RCC 7860 (cell line): ENCODE results near the gene PDZD8.
A peak's percentile ranks its signal among the peaks of the same experiment; 100 is the strongest.

ENCODE experiments used
- DNase-seq: peaks from one replicate; pipeline ENCODE4 v3.0.0-alpha.2; 2015; ENCODE audit warnings: low spot score
- FAIRE-seq: peaks from 2 replicates; lab custom pipeline; 2012; peaks lifted over from hg19 to GRCh38; lab: Jason Lieb, UNC

PDZD8 gene

GRCh38 chr10:117375360-117376178 lies at the start of gene PDZD8:
TSS of gene PDZD8 (minus strand) at chr10:117375440. CDS start at chr10:117375227, 213 bp downstream.
- peak; percentile 84 for DNase-seq
- no peak for FAIRE-seq

GRCh38 chr10:117424171-117424570 lies 48.9 kb upstream of the PDZD8 start:
- FAIRE-seq = no peak
- no peak for DNase-seq

GRCh38 chr10:117421985-117422384 lies 46.7 kb upstream of the PDZD8 start:
- FAIRE-seq = no peak
- DNase-seq = no peak

- no peak for DNase-seq
- no peak for FAIRE-seq
Observed at GRCh38 chr10:117420768-117421167, 45.5 kb upstream of the PDZD8 start.

GRCh38 chr10:117419921-117420320 lies 44.7 kb upstream of the PDZD8 start:
- DNase-seq = no peak
- FAIRE-seq = no peak

- FAIRE-seq (no peak), DNase-seq (no peak)
Observed at GRCh38 chr10:117419159-117419558, 43.9 kb upstream of the PDZD8 start.

GRCh38 chr10:117418121-117418520 lies 42.9 kb upstream of the PDZD8 start:
- DNase-seq (no peak), FAIRE-seq (no peak)

GRCh38 chr10:117417196-117417595 lies 42.0 kb upstream of the PDZD8 start:
- DNase-seq (no peak), FAIRE-seq (no peak)

- FAIRE-seq (peak; percentile 80), DNase-seq (peak; percentile 81)
Observed at GRCh38 chr10:117413928-117414618, 38.8 kb upstream of the PDZD8 start.

- DNase-seq (no peak), FAIRE-seq (no peak)
Observed at GRCh38 chr10:117412469-117413010, 37.3 kb upstream of the PDZD8 start.

GRCh38 chr10:117411479-117412399 lies 36.5 kb upstream of the PDZD8 start:
- DNase-seq (no peak), FAIRE-seq (no peak)

- FAIRE-seq (no peak), DNase-seq (no peak)
Observed at GRCh38 chr10:117410557-117410956, 35.3 kb upstream of the PDZD8 start.

- no peak for FAIRE-seq
- no peak for DNase-seq
Observed at GRCh38 chr10:117409549-117410305, 34.5 kb upstream of the PDZD8 start.

GRCh38 chr10:117408436-117409384 lies 33.5 kb upstream of the PDZD8 start:
- no peak for DNase-seq
- FAIRE-seq = no peak

- no peak for DNase-seq
- FAIRE-seq = no peak
Observed at GRCh38 chr10:117405730-117406129, 30.5 kb upstream of the PDZD8 start.

- FAIRE-seq = no peak
- DNase-seq = no peak
Observed at GRCh38 chr10:117400329-117400728, 25.1 kb upstream of the PDZD8 start.

GRCh38 chr10:117399341-117400196 lies 24.3 kb upstream of the PDZD8 start:
- no peak for FAIRE-seq
- DNase-seq = no peak

- no peak for FAIRE-seq
- no peak for DNase-seq
Observed at GRCh38 chr10:117398029-117398428, 22.8 kb upstream of the PDZD8 start.
